Mucosa of gallbladder (tissue), 1 donor: ENCODE data around the gene ORAI2. TPM values are rescaled to one million over a fixed set of nuclear protein-coding genes. Genes with fewer than 3 reads are reported as not detected.
"Not testable (repeated sequence)": the region's sequence is repeated elsewhere in the genome, so short reads cannot be mapped to it uniquely, and the experiment has no call there.

Experiments used
- DNase-seq: peaks from one replicate; pipeline ENCODE4 v3.0.0-alpha.2; 2020; ENCODE audit warnings: low spot score
- total RNA-seq: library from RNA; stranded (reverse); gene quantifications from one replicate; pipeline ENCODE4 v1.2.1, GENCODE V29; 2021
- donor health status: DM: no; HTN: no; CAD: no.

The ORAI2 gene
- total RNA-seq: 27.1 TPM

- DNase-seq: peak; percentile 80
These were observed at the start of gene ORAI2 for GRCh38 chr7:102433219-102434038. Gene ORAI2 (plus strand): TSS chr7:102433575. CDS start chr7:102438957, 5,382 bp downstream.

GRCh38 chr7:102387064-102387463, 46.3 kb upstream of the ORAI2 start:
- DNase-seq: no peak

GRCh38 chr7:102389810-102390209, 43.6 kb upstream of the ORAI2 start:
- DNase-seq: no peak

GRCh38 chr7:102390697-102391484, 42.5 kb upstream of the ORAI2 start:
- DNase-seq: peak; percentile 87

GRCh38 chr7:102392330-102392729, 41.0 kb upstream of the ORAI2 start:
- DNase-seq: no peak

- DNase-seq: peak; percentile 37
These were observed 39.9 kb upstream of the ORAI2 start for GRCh38 chr7:102393467-102393866.

GRCh38 chr7:102395592-102395872, 37.8 kb upstream of the ORAI2 start:
- no peak for DNase-seq

GRCh38 chr7:102395873-102396709, 37.3 kb upstream of the ORAI2 start, which contains the start of gene PRKRIP1:
Gene PRKRIP1 (plus strand): TSS chr7:102396363. CDS start chr7:102396412, 49 bp downstream.
- DNase-seq: peak; percentile 89

- DNase-seq: no peak
These were observed 36.7 kb upstream of the ORAI2 start for GRCh38 chr7:102396710-102397019.

GRCh38 chr7:102398543-102398942, 34.8 kb upstream of the ORAI2 start:
- DNase-seq: no peak

GRCh38 chr7:102400360-102400759, 33.0 kb upstream of the ORAI2 start:
- DNase-seq: no peak

GRCh38 chr7:102403563-102403962, 29.8 kb upstream of the ORAI2 start:
- DNase-seq: no peak

GRCh38 chr7:102404005-102404861, 29.1 kb upstream of the ORAI2 start:
- no peak for DNase-seq

- not testable (repeated sequence) for DNase-seq
These were observed 28.6 kb upstream of the ORAI2 start for GRCh38 chr7:102404862-102405188.

GRCh38 chr7:102407910-102408309, 25.5 kb upstream of the ORAI2 start:
- no peak for DNase-seq

GRCh38 chr7:102408530-102408929, 24.8 kb upstream of the ORAI2 start:
- DNase-seq: not testable (repeated sequence)

- no peak for DNase-seq
These were observed 24.0 kb upstream of the ORAI2 start for GRCh38 chr7:102409340-102409739.

- DNase-seq: no peak
These were observed 23.3 kb upstream of the ORAI2 start for GRCh38 chr7:102410123-102410522.

- no peak for DNase-seq
These were observed 22.5 kb upstream of the ORAI2 start for GRCh38 chr7:102410918-102411317.

GRCh38 chr7:102412548-102412947, 20.8 kb upstream of the ORAI2 start:
- DNase-seq: no peak

GRCh38 chr7:102413091-102413490, 20.3 kb upstream of the ORAI2 start:
- no peak for DNase-seq
